DND-41 (cell line): ENCODE data around the gene SFMBT2.

Source experiments
- EZH2 ChIP-seq: IDR thresholded peaks from 3 replicates; pipeline ENCODE4 v1.6.1; 2012; ENCODE audit warnings: borderline replicate concordance, low read depth, mild to moderate bottlenecking, moderate library complexity, low read length, inconsistent platforms; ENCODE audit not compliant: severe bottlenecking
- TF ChIP-seq, protein P1 (sequence below): IDR thresholded peaks from 2 replicates; pipeline ENCODE4 v1.5.1; 2012; ENCODE audit warnings: borderline replicate concordance, low read length, moderate library complexity, mild to moderate bottlenecking; ENCODE audit not compliant: poor library complexity, severe bottlenecking; ENCODE audit errors: extremely low read depth

DNA sequence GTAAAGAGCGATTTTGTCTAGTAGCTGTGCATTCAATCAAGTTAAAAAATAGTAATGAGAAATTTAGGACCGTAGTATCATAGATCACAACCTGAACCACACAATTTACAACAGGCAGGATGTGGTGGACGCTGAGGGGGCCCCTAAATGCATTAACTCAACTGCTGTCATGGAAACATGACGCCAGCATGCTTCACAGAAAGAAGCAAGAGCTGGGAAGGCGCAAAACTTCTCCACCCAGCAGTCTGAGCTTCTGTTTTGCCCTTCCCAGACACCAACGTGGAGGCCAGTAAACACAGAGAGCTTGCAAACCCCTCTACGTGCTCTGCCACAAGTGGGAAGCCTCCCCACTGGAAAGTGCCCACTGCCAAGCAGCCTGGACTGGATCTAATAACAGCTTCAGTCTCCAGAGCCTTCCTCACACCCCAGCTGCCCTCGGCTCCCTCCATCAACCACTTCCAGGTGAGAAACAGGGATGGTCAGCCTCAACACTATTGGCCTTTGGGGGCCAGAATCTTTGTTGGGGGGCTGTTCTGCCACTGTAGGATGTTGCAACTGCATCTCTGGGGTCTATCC lies 151.8 kb downstream of the SFMBT2 start:
- TF ChIP-seq, protein P1, sequence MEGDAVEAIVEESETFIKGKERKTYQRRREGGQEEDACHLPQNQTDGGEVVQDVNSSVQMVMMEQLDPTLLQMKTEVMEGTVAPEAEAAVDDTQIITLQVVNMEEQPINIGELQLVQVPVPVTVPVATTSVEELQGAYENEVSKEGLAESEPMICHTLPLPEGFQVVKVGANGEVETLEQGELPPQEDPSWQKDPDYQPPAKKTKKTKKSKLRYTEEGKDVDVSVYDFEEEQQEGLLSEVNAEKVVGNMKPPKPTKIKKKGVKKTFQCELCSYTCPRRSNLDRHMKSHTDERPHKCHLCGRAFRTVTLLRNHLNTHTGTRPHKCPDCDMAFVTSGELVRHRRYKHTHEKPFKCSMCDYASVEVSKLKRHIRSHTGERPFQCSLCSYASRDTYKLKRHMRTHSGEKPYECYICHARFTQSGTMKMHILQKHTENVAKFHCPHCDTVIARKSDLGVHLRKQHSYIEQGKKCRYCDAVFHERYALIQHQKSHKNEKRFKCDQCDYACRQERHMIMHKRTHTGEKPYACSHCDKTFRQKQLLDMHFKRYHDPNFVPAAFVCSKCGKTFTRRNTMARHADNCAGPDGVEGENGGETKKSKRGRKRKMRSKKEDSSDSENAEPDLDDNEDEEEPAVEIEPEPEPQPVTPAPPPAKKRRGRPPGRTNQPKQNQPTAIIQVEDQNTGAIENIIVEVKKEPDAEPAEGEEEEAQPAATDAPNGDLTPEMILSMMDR, result no peak
- TF ChIP-seq EZH2, result no peak
